Body of pancreas (tissue), 4 donors: ENCODE results near the gene HRH1.

Experiments used
- POLR2A ChIP-seq, 3 donors: fragments of 450-650 bp; IDR thresholded peaks; one replicate each; pipeline ENCODE4 v1.6.1; 2016; ENCODE audit warnings: antibody characterized with exemption in 3 of 3, mild to moderate bottlenecking in 2 of 3
- TF ChIP-seq, protein P1 (sequence below), 7 experiments: fragments of 450-650 bp in 4 of 7; fragments of 200-600 bp in 3 of 7; sonication (generic) in 3 of 7; IDR thresholded peaks; one replicate each; pipeline ENCODE4 v1.5.1; 2016 to 2019; ENCODE audit warnings: antibody characterized with exemption in 7 of 7

DNA sequence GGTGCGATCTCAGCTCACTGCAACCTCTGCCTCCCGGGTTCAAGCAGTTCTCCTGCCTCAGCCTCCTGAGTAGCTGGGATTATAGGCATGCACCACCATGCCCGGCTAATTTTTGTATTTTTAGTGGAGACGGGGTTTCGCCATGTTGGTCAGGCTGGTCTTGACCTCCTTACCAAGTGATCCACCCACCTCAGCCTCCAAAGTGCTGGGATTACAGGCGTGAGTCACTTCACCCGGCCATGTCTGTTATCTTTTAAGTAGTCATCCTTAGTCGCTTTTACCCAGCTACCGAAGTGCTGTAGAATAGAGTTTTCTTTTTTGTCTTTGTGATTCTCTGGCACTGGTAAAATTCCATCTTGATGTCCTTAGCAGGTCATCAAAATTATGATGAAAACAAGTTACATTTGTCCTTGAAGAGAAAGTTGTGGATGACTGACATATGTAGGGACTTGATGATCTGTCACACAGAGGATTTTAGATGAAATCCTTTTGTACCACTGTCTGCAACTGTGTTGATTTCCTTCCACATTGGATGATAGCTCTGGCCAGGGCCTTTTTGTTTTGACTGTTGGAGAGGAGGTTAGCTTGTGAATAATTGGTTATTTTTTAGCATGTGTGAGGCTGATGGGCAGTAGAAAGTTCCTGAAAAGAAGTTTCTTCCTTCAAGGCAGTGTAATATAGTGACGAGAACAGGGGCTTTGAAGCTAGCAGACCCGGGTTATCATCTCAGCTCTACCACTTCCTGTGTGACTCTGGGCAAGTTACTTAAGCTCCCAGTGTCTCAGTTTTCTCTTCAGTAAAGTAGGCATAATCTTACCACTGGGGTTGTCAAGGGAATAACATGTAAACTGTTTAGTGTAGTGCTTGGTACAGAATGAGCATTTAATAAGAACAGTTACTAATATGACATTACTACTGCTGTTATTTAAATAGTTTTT is 136.7 kb downstream of the HRH1 start:
- TF ChIP-seq, protein P1, sequence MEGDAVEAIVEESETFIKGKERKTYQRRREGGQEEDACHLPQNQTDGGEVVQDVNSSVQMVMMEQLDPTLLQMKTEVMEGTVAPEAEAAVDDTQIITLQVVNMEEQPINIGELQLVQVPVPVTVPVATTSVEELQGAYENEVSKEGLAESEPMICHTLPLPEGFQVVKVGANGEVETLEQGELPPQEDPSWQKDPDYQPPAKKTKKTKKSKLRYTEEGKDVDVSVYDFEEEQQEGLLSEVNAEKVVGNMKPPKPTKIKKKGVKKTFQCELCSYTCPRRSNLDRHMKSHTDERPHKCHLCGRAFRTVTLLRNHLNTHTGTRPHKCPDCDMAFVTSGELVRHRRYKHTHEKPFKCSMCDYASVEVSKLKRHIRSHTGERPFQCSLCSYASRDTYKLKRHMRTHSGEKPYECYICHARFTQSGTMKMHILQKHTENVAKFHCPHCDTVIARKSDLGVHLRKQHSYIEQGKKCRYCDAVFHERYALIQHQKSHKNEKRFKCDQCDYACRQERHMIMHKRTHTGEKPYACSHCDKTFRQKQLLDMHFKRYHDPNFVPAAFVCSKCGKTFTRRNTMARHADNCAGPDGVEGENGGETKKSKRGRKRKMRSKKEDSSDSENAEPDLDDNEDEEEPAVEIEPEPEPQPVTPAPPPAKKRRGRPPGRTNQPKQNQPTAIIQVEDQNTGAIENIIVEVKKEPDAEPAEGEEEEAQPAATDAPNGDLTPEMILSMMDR (IDR thresholded peaks at IDR 0.05) = no peak
- TF ChIP-seq POLR2A (IDR thresholded peaks at IDR 0.05) = no peak
